GM18507 (cell line): ENCODE data around the gene SLC17A2.

Experiments used
- DNase-seq: peaks from one replicate; pipeline ENCODE4 v3.0.0; 2011; ENCODE audit warnings: low read depth; ENCODE audit not compliant: insufficient read length; ENCODE audit errors: extremely low spot score
- FAIRE-seq: peaks from 2 replicates; lab custom pipeline; 2011; peaks lifted over from hg19 to GRCh38; lab: Jason Lieb, UNC

Gene SLC17A2

GRCh38 chr6:25927756-25928216, 2.7 kb downstream of the SLC17A2 start:
- no peak for DNase-seq
- no peak for FAIRE-seq

- no peak for DNase-seq
- no peak for FAIRE-seq
These were observed 3.3 kb downstream of the SLC17A2 start for GRCh38 chr6:25927178-25927577.

GRCh38 chr6:25925876-25926275, 4.6 kb downstream of the SLC17A2 start:
- no peak for DNase-seq
- no peak for FAIRE-seq

GRCh38 chr6:25922301-25922700, 8.2 kb downstream of the SLC17A2 start:
- FAIRE-seq: no peak

GRCh38 chr6:25921525-25922203, 8.8 kb downstream of the SLC17A2 start:
- no peak for DNase-seq
- FAIRE-seq: no peak

More at GRCh38 chr6:25922301-25922700, 8.2 kb downstream of the SLC17A2 start:
- no peak for DNase-seq

- DNase-seq (no peak), FAIRE-seq (no peak)
These were observed 10.8 kb downstream of the SLC17A2 start for GRCh38 chr6:25919657-25920056.

- FAIRE-seq (no peak), DNase-seq (no peak)
These were observed 12.3 kb downstream of the SLC17A2 start for GRCh38 chr6:25918083-25918683.

GRCh38 chr6:25916789-25917490, 13.6 kb downstream of the SLC17A2 start:
- FAIRE-seq (no peak), DNase-seq (no peak)

GRCh38 chr6:25916330-25916729, 14.2 kb downstream of the SLC17A2 start:
- no peak for DNase-seq
- no peak for FAIRE-seq

- FAIRE-seq (no peak), DNase-seq (no peak)
These were observed 16.8 kb downstream of the SLC17A2 start for GRCh38 chr6:25913741-25914140.

GRCh38 chr6:25911351-25911750, 19.1 kb downstream of the SLC17A2 start:
- FAIRE-seq: no peak

GRCh38 chr6:25907475-25908014, 22.9 kb downstream of the SLC17A2 start:
- DNase-seq (no peak), FAIRE-seq (no peak)

More at GRCh38 chr6:25911351-25911750, 19.1 kb downstream of the SLC17A2 start:
- no peak for DNase-seq

- DNase-seq (no peak), FAIRE-seq (no peak)
These were observed 26.9 kb downstream of the SLC17A2 start for GRCh38 chr6:25903467-25904099.

GRCh38 chr6:25902071-25902470, 28.4 kb downstream of the SLC17A2 start:
- DNase-seq (no peak), FAIRE-seq (peak; percentile 62)

GRCh38 chr6:25900843-25901242, 29.6 kb downstream of the SLC17A2 start:
- no peak for DNase-seq
- FAIRE-seq: no peak

GRCh38 chr6:25899580-25900408, 30.7 kb downstream of the SLC17A2 start:
- no peak for FAIRE-seq
- DNase-seq: no peak

GRCh38 chr6:25899123-25899522, 31.4 kb downstream of the SLC17A2 start:
- FAIRE-seq: no peak
- no peak for DNase-seq

GRCh38 chr6:25898289-25898977, 32.1 kb downstream of the SLC17A2 start:
- no peak for FAIRE-seq

GRCh38 chr6:25896252-25896651, 34.2 kb downstream of the SLC17A2 start:
- FAIRE-seq: no peak
- no peak for DNase-seq

More at GRCh38 chr6:25898289-25898977, 32.1 kb downstream of the SLC17A2 start:
- DNase-seq: no peak
